Transverse colon (tissue), 4 donors: ENCODE data around the gene GNAI3. TPM values are rescaled to one million over a fixed set of nuclear protein-coding genes. Genes with fewer than 3 reads are reported as not detected.

ENCODE experiments used
- DNase-seq: peaks from one replicate; pipeline ENCODE4 v3.0.0-alpha.2; 2019
- H3K27ac ChIP-seq, 4 donors: fragments of 200-600 bp; sonication (generic); 2 replicates each; pipeline ENCODE4 v1.5.1; 2016 to 2018; ENCODE audit warnings: inconsistent platforms in 4 of 4
- H3K27me3 ChIP-seq: fragments of 200-600 bp; sonication (generic); 2 replicates; pipeline ENCODE4 v1.5.1; 2017; ENCODE audit warnings: inconsistent platforms
- H3K36me3 ChIP-seq, 4 donors: fragments of 200-600 bp; sonication (generic); 2 replicates each; pipeline ENCODE4 v1.5.1; 2017 to 2019; ENCODE audit warnings: inconsistent platforms in 4 of 4
- H3K4me1 ChIP-seq, 4 donors: fragments of 200-600 bp; sonication (generic); 2 replicates each; pipeline ENCODE4 v1.5.1; 2017 to 2020; ENCODE audit warnings: inconsistent platforms in 4 of 4
- H3K4me3 ChIP-seq, 4 donors: fragments of 200-600 bp; sonication (generic); 1 replicate in 1 of 4; 2 replicates in 3 of 4; pipeline versions ENCODE4 v1.5.1 to v1.6.1; 2017 to 2019; ENCODE audit warnings: inconsistent platforms in 4 of 4
- H3K9me3 ChIP-seq, 2 donors: fragments of 200-600 bp; sonication (generic); 2 replicates each; pipeline ENCODE4 v1.5.1; 2017 to 2019; ENCODE audit warnings: inconsistent platforms in 2 of 2
- CTCF ChIP-seq, 5 experiments: fragments of 200-600 bp in 3 of 5; fragments of 450-650 bp in 2 of 5; sonication (generic) in 3 of 5; IDR thresholded peaks; 1 replicate in 2 of 5; 2 replicates in 3 of 5; pipeline ENCODE4 v1.5.1; 2016 to 2017; ENCODE audit warnings: antibody characterized with exemption in 5 of 5, inconsistent platforms in 3 of 5, mild to moderate bottlenecking in 2 of 5, moderate library complexity in 1 of 5
- EP300 ChIP-seq: sonication (generic); formaldehyde crosslinking; IDR thresholded peaks from one replicate; pipeline ENCODE4 v1.6.1; 2017; ENCODE audit warnings: antibody characterized with exemption, low read depth
- POLR2A ChIP-seq: fragments of 450-650 bp; IDR thresholded peaks from one replicate; pipeline ENCODE4 v1.6.1; 2016; ENCODE audit warnings: antibody characterized with exemption, mild to moderate bottlenecking, moderate library complexity
- POLR2AphosphoS5 ChIP-seq, 3 donors: sonication (generic); formaldehyde crosslinking; IDR thresholded peaks; one replicate each; pipeline ENCODE4 v1.6.1; 2016; ENCODE audit warnings: antibody characterized with exemption in 3 of 3
- WGBS, 2 donors: methylation state at CpG; one replicate each; pipeline ENCODE4 v1.1.5; 2018; ENCODE audit warnings: low coverage in 1 of 2; 5-methylcytosine and 5-hydroxymethylcytosine counted together
- in situ Hi-C, 4 donors: fragments of 200-750 bp; cut with MboI; loops; one replicate each; pipeline versions ENCODE4 v1.15.0 to v1.15.1; 2017; ENCODE audit warnings: low sequenced_read_pairs in 3 of 4, low pct_ligation_motif_present in 1 of 4, low pct_unique_long_range_greater_than_20kb in 1 of 4
- intact Hi-C: fragments of 100-400 bp; cut with DNase I; formaldehyde crosslinking; loops from one replicate; pipeline ENCODE4 v1.15.1; 2023; ENCODE audit warnings: low total_unique reads
- total RNA-seq, 4 donors: library from RNA; depleted of rRNA; stranded (reverse); fragments of >200 nt; gene quantifications; one replicate each; pipeline ENCODE4 v1.1.0, GENCODE V29; 2016

The GNAI3 gene
- total RNA-seq, 4 donors from 2014 or later, result 2.2 to 7.5 (median 5.1) TPM

- TF ChIP-seq CTCF (IDR thresholded peaks at IDR 0.05), result no peak
- no peak for TF ChIP-seq EP300
- no peak for TF ChIP-seq POLR2A
- TF ChIP-seq POLR2AphosphoS5 (IDR thresholded peaks at IDR 0.05), result no peak
- 85% methylated on average over 9 of the region's 9 CpGs; no CpG with 5 or more reads in 1 of the 2 donors for WGBS, 2 donors
Measured at GRCh38 chr1:109527846-109528695, 20.3 kb upstream of the GNAI3 start.

DNA sequence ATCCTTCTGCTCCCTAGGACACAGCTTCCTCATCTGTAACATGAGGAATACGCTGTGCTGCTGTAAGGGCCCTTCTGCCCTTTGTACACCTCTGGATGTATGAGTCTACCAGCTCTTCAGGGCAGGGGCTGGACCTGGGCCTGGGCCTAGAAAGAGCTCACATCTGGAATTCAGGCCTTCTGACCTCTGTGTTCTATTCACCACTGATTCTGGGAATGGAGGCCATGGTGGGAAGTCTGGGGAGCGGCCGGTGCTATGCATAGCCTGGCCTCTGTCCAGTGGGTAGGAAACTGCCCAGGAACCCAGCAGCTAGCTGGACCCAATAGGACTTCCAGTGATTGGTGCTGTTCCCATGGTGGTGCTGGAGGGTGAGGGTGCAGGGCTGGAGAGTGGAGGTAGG lies 19.7 kb upstream of the GNAI3 start:
- in situ Hi-C loops, result loop anchor here in 1 of 4 donors (25.0 kb wide), 1 partner anchor 459 kb away; the partner anchor contains the start of gene AHCYL1

More at GRCh38 chr1:109527846-109528695, 20.3 kb upstream of the GNAI3 start:
- Histone ChIP-seq H3K4me1 (peaks cover 4 to 15% (median 7%) of the 10 kb centered on the region in 4 donors), H3K4me3 (no peak overlapping the region), H3K27ac (no peak overlapping the region), H3K36me3 (no peaks in the 10 kb centered on the region), H3K27me3 (no peaks in the 10 kb centered on the region), H3K9me3 (no peaks in the 10 kb centered on the region)
- in situ Hi-C loops (loop anchor here in 1 of 4 donors (25.0 kb wide), 1 partner anchor 459 kb away; the partner anchor contains the start of gene AHCYL1), intact Hi-C loops (no loop called here)
- DNase-seq, result no peak

DNA sequence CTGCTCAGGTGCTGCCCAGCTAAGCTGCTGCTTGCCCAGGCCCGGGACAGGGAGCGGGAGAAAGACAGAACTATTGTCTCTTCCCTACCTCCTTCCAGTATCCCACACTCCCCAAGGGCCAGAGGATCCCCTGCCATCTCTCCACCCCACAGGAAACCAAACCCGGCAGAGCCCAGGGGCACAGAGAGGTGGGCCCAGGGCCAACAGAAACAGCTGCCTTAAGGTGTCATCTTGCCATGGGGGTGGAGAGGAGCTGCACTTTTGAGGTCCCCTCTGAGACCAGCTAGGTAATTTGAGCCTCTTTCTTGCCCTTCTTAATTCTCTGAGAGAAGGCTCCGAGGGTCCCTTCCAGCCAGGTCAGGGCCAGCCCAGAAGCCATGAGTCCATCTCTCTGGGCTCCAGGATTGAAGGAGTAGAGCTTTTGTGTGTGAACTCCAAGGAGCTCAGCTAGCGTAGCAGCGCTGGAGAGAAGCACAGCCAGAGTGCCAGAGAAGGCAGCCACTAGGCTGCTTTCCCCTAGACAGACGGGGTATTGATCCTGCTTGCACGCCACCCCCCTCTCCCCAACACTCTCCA lies 18.4 kb upstream of the GNAI3 start:
- no peaks in the 10 kb centered on the region for H3K9me3 ChIP-seq
- no peaks in the 10 kb centered on the region for H3K27me3 ChIP-seq
- no peak for TF ChIP-seq CTCF (IDR thresholded peaks at IDR 0.05)
- TF ChIP-seq POLR2AphosphoS5 (IDR thresholded peaks at IDR 0.05), result no peak
- TF ChIP-seq EP300, result no peak
- TF ChIP-seq POLR2A, result no peak
- in situ Hi-C loops (loop anchor here (5.0 to 25.0 kb wide), 5 partner anchors 33 to 457 kb away; partner anchors contain the start of gene AHCYL1 (in 1 of the 4)), intact Hi-C loops (loop anchor here (2.0 kb wide), 1 partner anchor 31 kb away; no protein-coding TSS in a partner anchor)
- peaks cover 4 to 15% (median 7%) of the 10 kb centered on the region in 4 donors for H3K4me1 ChIP-seq
- DNase-seq, result no peak
- H3K27ac ChIP-seq, result no peak overlapping the region
- no peak overlapping the region for H3K4me3 ChIP-seq
- H3K36me3 ChIP-seq, result no peaks in the 10 kb centered on the region
- 73% methylated on average over 7 of the region's 8 CpGs; no CpG with 5 or more reads in 1 of the 2 donors for WGBS, 2 donors

More for the DNA sequence above, 19.7 kb upstream of the GNAI3 start:
- H3K9me3 ChIP-seq, result no peaks in the 10 kb centered on the region
- no peaks in the 10 kb centered on the region for H3K27me3 ChIP-seq
- H3K36me3 ChIP-seq, result no peaks in the 10 kb centered on the region
- TF ChIP-seq CTCF (IDR thresholded peaks at IDR 0.05) (no peak), POLR2A (no peak), EP300 (no peak), POLR2AphosphoS5 (IDR thresholded peaks at IDR 0.05) (no peak)
- H3K4me3 ChIP-seq, result no peak overlapping the region
- intact Hi-C loops, result no loop called here
- no peak overlapping the region for H3K27ac ChIP-seq
- no peak for DNase-seq
- H3K4me1 ChIP-seq, result peaks cover 4 to 15% (median 7%) of the 10 kb centered on the region in 4 donors
- WGBS, 2 donors, result 94% methylated on average over 3 of the region's 3 CpGs; no CpG with 5 or more reads in 1 of the 2 donors

- Histone ChIP-seq H3K36me3 (no peaks in the 10 kb centered on the region), H3K27ac (no peak overlapping the region), H3K9me3 (no peaks in the 10 kb centered on the region), H3K4me3 (no peak overlapping the region), H3K4me1 (peaks cover 4 to 15% (median 7%) of the 10 kb centered on the region in 4 donors), H3K27me3 (no peaks in the 10 kb centered on the region)
- in situ Hi-C loops (loop anchor here (5.0 to 25.0 kb wide), 5 partner anchors 33 to 457 kb away; partner anchors contain the start of gene AHCYL1 (in 1 of the 4)), intact Hi-C loops (loop anchor here (2.0 kb wide), 1 partner anchor 32 kb away; no protein-coding TSS in a partner anchor)
- no peak for DNase-seq
- 78 to 83% methylated on average over 3 to 13 of the region's 13 CpGs for WGBS, 2 donors
- TF ChIP-seq POLR2AphosphoS5 (IDR thresholded peaks at IDR 0.05) (no peak), CTCF (IDR thresholded peaks at IDR 0.05) (no peak), EP300 (no peak), POLR2A (no peak)
Measured at GRCh38 chr1:109530457-109531087, 17.8 kb upstream of the GNAI3 start.
